ENCODE results near the gene BCAP31. TPM values are rescaled to one million over a fixed set of nuclear protein-coding genes. Genes with fewer than 3 reads are reported as not detected.
"Not testable (repeated sequence)": the region's sequence is repeated elsewhere in the genome, so short reads cannot be mapped to it uniquely, and the experiment has no call there.

The BCAP31 gene
- total RNA-seq, 1 experiment from 2014 or later, result 176 TPM

DNA sequence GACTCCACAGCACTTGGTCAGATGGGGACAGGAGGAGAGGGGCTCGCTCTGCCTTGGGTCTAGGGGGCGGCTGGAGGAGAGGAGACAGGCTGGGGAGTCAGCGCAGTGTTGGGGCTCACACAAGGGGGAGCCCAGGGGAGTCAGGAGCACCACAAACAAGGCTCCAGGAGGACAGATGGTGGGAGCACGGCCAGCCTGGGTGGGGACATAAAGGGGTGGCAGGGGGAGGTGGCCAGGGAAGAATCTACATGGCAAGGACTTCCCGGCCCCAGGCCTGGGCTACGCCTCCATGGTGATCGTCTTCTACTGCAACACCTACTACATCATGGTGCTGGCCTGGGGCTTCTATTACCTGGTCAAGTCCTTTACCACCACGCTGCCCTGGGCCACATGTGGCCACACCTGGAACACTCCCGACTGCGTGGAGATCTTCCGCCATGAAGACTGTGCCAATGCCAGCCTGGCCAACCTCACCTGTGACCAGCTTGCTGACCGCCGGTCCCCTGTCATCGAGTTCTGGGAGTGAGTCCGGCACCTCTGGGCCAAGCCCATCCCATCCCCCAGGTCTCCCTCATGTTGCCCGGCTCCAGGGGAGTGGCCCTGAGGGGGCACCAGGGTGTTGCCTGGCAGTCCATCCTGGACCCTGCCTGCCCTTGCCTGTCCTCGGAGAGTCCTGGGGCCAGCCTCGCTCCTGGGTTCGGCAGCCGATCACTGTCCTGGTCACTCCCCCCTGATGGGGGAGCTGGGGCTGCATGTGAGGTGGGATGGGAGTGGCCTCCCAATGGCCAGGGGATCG, 33.0 kb downstream of the BCAP31 start:
- not testable (repeated sequence) for DNase-seq

DNA sequence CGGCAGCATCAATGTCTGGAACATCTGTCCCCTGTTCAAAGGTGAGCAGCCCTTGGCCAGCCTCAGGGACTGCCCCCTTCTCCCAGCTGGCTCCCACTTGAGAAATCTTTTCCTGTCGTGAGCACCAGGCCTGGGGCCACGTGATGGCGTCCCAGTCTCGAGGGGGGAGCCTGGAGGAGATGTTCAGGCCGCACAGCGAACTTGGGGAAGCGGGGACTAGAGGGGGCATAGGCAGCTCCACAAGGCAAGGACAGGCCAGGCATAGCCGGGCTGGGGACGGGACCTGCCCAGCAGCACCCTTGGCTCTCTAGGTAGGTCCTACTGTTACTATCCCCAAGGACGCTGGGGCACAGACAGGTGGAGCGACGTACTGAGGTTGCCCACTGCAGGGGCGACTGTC, 33.7 kb downstream of the BCAP31 start:
- no peak overlapping the region for H3K4me3 ChIP-seq (ENCODE audit: insufficient read depth, low read depth, low read length)
- no peaks in the 10 kb centered on the region for H3K36me3 ChIP-seq (replicated peaks; ENCODE audit: control insufficient read depth, insufficient read depth, low read length)
- no peak for DNase-seq
- no peaks in the 10 kb centered on the region for H3K27me3 ChIP-seq (ENCODE audit: control insufficient read depth, insufficient read depth, low read length)

More for the DNA sequence above, 33.0 kb downstream of the BCAP31 start:
- H3K27me3 ChIP-seq (ENCODE audit: control insufficient read depth, insufficient read depth, low read length); H3K4me3 ChIP-seq (ENCODE audit: insufficient read depth, low read depth, low read length); H3K36me3 ChIP-seq (replicated peaks; ENCODE audit: control insufficient read depth, insufficient read depth, low read length): not testable (repeated sequence)

DNA sequence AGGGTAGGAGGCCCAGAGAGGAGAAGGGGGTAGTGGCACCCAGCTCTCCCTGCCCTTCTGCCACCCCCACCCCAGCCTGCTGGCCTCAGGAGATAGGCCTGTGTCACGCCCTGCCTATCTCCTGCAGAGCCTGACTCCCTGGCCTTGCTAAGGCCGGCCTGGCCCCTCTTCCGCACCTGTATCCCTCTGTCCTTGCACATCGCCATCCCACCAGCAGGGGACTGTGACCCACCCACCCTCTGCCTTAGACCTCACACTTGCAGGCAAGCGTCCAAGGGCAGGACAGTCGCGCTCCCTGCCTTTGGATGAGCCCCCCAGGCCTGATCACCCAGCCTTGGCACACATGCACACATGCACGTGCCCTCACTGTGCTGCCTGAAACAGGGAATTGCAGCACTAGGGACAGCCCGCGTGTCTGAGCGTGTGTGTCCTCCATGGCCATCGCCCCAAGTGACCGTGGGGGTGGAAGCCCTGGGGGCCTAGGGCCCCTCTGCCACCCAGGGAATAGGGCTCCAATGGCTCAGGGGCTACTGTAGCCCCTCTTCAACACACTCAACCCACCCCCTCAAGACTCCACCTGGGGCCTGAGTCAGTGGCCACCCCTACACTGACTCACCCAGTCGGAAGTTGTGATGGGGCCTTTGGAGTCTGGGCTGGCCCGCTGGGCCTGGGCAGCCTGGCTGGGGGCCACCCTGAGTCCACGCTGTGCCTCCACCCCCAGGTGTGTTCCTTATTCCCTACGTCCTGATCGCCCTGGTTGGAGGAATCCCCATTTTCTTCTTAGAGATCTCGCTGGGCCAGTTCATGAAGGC, 34.3 kb downstream of the BCAP31 start:
- no peaks in the 10 kb centered on the region for H3K27me3 ChIP-seq (ENCODE audit: control insufficient read depth, insufficient read depth, low read length)
- no peaks in the 10 kb centered on the region for H3K36me3 ChIP-seq (replicated peaks; ENCODE audit: control insufficient read depth, insufficient read depth, low read length)
- H3K4me3 ChIP-seq (ENCODE audit: insufficient read depth, low read depth, low read length), result peak overlapping the region; percentile 21; the same call in 1 of the 2 replicates
- DNase-seq, result peak; percentile 82

DNA sequence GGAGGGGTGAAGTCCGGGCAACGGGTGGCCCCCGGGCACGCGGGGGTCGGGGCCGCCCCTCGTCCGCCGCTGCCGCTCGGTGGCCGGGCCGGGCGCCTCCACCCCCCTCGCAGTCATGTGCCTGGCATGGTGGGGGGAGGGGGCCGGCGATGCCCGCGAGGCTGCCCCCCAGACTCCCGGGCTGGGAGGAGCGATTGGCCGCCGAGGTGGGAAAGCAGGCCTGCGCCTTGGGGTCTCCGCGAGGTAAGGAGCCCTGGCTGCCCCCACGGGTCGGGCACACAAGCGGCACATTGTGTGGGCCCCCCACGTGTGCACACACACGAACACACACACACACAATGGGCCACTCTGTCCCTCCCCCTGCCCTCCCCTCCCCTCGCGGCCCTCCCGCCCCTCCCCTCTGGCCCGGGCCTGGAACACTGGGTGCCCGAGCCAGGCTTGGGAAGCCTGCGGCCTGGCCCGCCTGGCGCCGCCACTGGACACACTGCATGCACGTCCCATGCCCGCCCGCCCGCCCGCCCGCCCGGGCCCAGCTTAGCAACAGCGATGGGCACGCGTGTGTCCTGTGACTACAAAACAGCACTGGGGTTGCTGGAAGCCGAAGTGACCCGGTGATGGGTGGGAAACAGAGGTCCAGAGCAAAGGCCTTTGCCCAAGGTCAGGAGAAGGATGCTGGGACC, 35.1 kb downstream of the BCAP31 start:
- Histone ChIP-seq H3K36me3 (replicated peaks; ENCODE audit: control insufficient read depth, insufficient read depth, low read length) (no peaks in the 10 kb centered on the region), H3K27me3 (ENCODE audit: control insufficient read depth, insufficient read depth, low read length) (no peaks in the 10 kb centered on the region), H3K4me3 (ENCODE audit: insufficient read depth, low read depth, low read length) (peak overlapping the region; percentile 45)
- peak; percentile 77 for DNase-seq

DNA sequence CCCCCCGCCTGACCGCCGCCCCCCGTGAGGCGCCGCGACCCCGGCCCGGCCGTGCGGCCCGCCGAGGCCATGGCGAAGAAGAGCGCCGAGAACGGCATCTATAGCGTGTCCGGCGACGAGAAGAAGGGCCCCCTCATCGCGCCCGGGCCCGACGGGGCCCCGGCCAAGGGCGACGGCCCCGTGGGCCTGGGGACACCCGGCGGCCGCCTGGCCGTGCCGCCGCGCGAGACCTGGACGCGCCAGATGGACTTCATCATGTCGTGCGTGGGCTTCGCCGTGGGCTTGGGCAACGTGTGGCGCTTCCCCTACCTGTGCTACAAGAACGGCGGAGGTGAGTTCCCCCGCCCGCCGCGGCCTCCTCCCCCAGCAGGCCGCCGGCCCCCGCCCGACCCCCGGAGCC, 35.7 kb downstream of the BCAP31 start:
- no peaks in the 10 kb centered on the region for H3K27me3 ChIP-seq (ENCODE audit: control insufficient read depth, insufficient read depth, low read length)
- no peak for DNase-seq
- H3K4me3 ChIP-seq (ENCODE audit: insufficient read depth, low read depth, low read length), result peak overlapping the region; percentile 45
- H3K36me3 ChIP-seq (replicated peaks; ENCODE audit: control insufficient read depth, insufficient read depth, low read length), result no peaks in the 10 kb centered on the region

DNA sequence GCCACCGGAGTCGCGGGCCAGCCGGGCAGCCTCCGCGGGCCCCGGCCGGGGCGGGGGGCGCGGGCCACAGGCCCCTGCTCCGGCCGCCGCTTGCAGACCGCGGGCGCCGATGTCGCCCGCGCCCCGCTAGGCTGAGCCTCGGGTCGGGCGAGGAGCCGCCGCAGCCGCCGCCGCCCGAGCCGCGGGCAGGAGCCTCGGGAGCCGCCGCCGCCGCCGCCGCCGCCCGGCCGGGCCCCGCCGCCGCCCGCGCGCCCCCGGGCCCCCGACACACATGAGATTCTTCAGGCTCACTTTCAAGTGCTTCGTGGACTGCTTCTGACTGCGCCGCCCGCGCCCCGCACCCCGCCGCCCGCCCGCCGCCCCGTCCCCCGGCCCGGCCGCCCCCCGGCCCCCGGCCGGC, 36.1 kb downstream of the BCAP31 start:
- Histone ChIP-seq H3K27me3 (ENCODE audit: control insufficient read depth, insufficient read depth, low read length) (no peaks in the 10 kb centered on the region), H3K4me3 (ENCODE audit: insufficient read depth, low read depth, low read length) (no peak overlapping the region), H3K36me3 (replicated peaks; ENCODE audit: control insufficient read depth, insufficient read depth, low read length) (no peaks in the 10 kb centered on the region)
- DNase-seq, result no peak

DNA sequence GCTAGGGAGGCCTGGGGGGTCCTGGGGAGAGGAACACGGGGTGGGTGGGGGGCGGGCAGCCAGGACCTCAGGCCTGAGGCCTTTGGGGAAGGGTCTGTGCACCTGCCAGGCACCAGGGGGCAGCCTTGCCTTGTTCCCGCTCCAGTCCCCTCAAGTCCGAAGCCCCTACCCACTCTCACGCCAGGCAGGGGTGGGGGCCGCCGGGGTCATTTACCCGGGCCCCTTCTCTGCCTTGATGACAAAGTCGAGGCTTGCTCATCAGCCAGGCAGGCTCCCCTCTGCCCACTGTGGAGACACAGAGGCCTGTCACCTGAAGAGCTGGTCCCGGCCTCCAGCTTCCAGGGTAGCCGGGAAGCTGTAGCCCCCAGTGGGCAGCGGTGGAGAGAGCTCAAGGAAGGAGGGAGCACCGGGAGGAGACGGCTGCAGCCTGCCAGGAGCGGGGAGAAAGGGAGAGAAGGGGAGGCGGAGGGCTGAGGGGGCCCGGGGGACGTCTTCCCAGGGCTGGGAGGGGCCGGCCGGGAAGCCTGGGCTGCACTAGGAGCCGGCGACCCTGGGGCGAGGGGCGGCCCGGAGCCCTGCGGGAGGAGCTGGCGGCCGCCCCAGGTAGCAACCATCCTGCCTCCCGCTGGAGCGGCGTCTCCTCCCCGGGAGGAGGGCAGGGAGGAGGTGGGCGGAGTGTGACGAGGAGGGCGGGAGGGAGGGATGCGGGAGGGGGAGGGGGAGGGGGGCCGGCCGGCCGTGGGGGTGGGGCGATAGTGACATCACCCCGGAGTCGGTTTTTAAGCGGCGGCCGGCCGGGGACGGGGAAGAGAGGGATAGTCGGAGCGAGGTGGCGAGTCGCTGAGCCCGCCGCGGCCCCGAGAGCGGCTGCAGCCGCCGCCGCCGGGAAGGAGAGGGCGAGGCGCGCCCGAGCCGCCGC, 36.8 kb downstream of the BCAP31 start, which contains the start of gene SLC6A8:
SLC6A8 (plus strand) TSS at position 806 of the 919 bp plus-strand sequence. CDS start 649 bp downstream, outside the sequence.
- H3K4me3 ChIP-seq (ENCODE audit: insufficient read depth, low read depth, low read length), result peak within 1 kb of the TSS; percentile 45
- H3K36me3 ChIP-seq (replicated peaks; ENCODE audit: control insufficient read depth, insufficient read depth, low read length), result no peaks in the 10 kb centered on the region
- DNase-seq, result peak; percentile 92
- no peaks in the 10 kb centered on the region for H3K27me3 ChIP-seq (ENCODE audit: control insufficient read depth, insufficient read depth, low read length)

DNA sequence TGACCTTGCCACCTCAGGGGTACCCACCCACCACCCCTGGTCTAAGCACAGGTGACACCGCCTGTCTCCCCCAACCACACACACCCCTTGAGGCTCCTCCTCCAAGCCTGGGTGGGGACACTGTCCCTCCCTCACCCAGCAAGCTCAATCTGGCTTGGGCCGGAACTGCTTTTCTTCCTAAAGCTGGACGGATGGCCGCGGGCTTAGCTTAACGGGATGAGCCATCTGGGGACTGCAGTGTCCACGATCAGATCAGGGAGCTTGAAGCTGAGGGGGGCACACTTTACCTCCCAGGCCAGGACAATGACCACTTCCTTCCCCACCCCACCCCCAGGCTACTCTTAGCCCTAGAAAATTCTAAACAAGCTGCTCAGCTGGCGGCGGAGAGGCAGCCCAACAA, 37.5 kb downstream of the BCAP31 start:
- Histone ChIP-seq H3K36me3 (replicated peaks; ENCODE audit: control insufficient read depth, insufficient read depth, low read length) (no peaks in the 10 kb centered on the region), H3K27me3 (ENCODE audit: control insufficient read depth, insufficient read depth, low read length) (no peaks in the 10 kb centered on the region), H3K4me3 (ENCODE audit: insufficient read depth, low read depth, low read length) (no peak overlapping the region)
- DNase-seq, result no peak

DNA sequence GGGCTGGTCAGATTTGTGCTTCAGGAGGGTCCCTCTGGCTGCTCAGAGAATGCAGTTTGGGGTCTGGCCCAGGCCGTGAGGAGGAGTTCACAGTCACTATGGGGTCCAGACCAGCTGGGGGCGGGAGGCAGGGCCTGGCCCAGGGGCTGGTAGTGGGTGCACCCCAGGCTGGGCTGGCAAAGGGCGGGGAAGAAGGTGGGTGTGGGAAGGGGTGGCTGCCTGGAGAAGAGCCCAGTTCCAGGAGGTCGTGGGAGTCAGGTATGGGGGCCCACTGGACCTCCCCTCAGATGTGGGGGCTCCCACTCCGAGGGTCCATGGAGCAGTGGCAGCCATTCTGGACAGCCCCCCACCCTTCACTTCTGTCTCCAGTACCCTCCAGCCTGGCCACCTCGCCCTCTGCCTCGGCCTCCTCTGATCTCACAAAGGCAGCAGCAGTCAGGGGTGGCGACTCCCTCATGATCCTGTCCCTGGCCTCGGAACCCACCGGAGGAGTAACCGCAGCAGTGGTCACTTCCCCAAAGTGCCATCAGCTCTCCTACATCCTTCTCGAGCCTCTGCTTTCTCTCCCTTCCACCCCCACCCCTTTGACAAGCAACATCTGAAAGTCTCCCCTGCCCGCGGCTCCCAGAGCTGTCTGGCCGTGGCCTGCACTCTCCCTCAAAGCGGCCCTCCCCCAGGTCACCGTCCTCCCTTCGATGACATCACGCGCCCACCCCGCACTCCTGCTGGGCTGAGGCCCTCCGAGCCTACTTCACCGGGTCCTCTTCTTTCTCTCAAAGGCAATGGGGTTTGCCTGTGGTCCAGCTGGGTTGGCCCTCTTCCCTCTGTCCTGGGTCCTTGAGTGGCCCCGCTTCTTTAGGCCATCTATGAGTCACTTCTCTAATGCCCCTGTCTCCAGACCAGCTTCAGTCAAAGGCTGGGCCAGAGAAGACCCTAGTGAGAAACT, 38.2 kb downstream of the BCAP31 start:
- H3K4me3 ChIP-seq (ENCODE audit: insufficient read depth, low read depth, low read length), result no peak overlapping the region
- DNase-seq, result no peak
- H3K27me3 ChIP-seq (ENCODE audit: control insufficient read depth, insufficient read depth, low read length), result no peaks in the 10 kb centered on the region
- no peaks in the 10 kb centered on the region for H3K36me3 ChIP-seq (replicated peaks; ENCODE audit: control insufficient read depth, insufficient read depth, low read length)

DNA sequence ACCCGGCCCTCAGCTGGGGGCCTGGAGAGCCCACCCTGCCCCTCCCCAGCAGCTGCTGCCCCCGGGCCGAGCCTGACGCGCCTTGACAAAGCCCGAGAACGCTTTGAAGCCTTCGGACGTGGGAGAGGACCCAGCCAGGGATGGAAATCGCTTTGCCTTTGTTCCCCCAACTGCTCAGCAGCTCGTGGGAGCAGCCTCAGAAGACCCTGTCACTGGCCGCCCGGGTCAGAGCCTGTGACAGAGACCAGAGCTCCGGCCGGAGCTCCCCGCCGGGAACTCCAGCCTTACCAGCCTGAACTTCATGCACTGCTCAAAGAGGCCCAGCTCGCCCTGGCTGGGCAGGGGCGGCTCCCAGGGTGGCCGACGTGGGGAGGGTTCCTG, 39.0 kb downstream of the BCAP31 start:
- DNase-seq, result no peak
- no peaks in the 10 kb centered on the region for H3K27me3 ChIP-seq (ENCODE audit: control insufficient read depth, insufficient read depth, low read length)
- no peak overlapping the region for H3K4me3 ChIP-seq (ENCODE audit: insufficient read depth, low read depth, low read length)
- H3K36me3 ChIP-seq (replicated peaks; ENCODE audit: control insufficient read depth, insufficient read depth, low read length), result no peaks in the 10 kb centered on the region

DNA sequence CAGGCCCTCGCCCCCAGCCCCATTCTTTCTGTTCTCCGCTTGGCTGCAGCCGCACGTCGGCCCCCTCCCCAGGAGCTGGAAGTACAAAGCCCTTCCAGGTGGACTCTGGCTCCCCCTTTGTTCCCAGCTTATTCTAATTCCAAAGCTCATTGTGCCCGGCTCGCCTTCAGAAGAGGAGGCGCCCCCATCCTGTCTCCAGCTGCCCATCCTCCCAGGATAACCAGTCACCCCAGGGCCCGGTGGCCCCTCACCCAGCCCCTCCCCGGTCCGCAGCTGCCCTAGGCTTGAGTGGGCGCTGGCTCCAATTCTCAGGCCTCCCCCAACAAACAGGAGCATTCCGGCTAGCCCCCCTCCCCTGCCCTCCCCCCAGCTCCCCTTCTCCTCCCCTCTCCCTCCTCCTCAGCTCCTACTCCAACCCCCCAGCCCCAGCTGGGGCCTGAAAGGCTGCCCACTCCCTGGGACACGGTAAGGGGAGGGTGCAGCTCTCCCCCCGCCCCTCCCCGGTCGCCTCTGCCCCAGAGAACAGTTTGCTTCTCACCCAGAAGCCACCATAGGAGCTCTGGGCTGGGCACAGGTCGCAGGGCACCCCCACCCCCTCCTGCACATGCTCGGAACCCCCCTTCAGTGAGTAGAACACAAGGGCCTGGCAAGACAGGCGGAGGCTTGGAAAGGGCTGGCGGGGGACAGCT, 39.6 kb downstream of the BCAP31 start:
- DNase-seq, result peak; percentile 85
- Histone ChIP-seq H3K27me3 (ENCODE audit: control insufficient read depth, insufficient read depth, low read length) (no peaks in the 10 kb centered on the region), H3K4me3 (ENCODE audit: insufficient read depth, low read depth, low read length) (no peak overlapping the region), H3K36me3 (replicated peaks; ENCODE audit: control insufficient read depth, insufficient read depth, low read length) (no peaks in the 10 kb centered on the region)

DNA sequence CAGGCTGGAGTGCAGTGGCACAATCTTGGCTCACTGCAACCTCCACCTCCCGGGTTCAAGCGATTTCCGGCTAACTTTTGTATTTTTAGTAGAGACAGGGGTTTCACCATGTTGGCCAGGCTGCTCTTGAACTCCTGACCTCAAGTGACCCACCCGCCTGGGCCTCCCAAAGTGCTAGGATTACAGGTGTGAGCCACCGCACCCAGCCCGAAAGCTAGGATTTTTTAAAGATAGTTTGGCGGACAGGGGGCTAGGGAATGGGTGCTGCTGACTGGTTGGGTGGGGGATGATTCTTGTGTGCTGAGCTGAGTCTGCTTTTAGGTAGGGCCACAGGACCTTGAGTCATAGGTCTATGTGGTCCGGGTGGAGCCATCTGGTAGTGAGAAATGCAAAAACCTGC, 40.7 kb downstream of the BCAP31 start:
- H3K36me3 ChIP-seq (replicated peaks; ENCODE audit: control insufficient read depth, insufficient read depth, low read length); H3K4me3 ChIP-seq (ENCODE audit: insufficient read depth, low read depth, low read length); H3K27me3 ChIP-seq (ENCODE audit: control insufficient read depth, insufficient read depth, low read length); DNase-seq: not testable (repeated sequence)
